GM12872 (cell line): Measurements from ENCODE around the gene LRCH1.

ENCODE experiments used
- TF ChIP-seq, protein P1 (sequence below): IDR thresholded peaks from 3 replicates; pipeline ENCODE4 v1.5.1; 2011; ENCODE audit warnings: low read depth, mild to moderate bottlenecking, low read length, moderate library complexity; ENCODE audit not compliant: insufficient read depth

LRCH1 gene

DNA sequence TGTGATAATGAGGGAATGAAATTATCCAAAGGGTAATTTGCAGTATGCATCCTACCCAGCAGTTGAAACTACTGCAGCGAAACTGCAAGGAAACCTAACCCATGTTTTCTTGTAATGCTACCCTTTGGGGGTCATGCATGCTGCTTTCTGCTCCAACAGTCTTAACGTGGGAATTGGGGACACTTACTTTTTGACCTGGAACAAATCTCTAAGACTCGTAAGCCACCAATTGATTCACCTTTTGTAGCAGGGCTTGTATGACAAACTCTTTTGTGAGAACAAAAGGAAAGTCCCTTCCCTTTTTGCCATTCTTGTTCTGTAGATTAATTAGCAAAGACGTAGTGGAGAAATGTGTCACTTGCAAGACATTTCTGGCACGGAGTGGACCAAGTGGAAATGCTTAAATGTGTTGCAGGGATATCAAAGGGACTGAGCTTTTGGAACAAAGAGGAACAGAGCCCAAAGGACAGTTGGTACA, 27.4 kb downstream of the LRCH1 start:
- TF ChIP-seq, protein P1, sequence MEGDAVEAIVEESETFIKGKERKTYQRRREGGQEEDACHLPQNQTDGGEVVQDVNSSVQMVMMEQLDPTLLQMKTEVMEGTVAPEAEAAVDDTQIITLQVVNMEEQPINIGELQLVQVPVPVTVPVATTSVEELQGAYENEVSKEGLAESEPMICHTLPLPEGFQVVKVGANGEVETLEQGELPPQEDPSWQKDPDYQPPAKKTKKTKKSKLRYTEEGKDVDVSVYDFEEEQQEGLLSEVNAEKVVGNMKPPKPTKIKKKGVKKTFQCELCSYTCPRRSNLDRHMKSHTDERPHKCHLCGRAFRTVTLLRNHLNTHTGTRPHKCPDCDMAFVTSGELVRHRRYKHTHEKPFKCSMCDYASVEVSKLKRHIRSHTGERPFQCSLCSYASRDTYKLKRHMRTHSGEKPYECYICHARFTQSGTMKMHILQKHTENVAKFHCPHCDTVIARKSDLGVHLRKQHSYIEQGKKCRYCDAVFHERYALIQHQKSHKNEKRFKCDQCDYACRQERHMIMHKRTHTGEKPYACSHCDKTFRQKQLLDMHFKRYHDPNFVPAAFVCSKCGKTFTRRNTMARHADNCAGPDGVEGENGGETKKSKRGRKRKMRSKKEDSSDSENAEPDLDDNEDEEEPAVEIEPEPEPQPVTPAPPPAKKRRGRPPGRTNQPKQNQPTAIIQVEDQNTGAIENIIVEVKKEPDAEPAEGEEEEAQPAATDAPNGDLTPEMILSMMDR, result no peak

DNA sequence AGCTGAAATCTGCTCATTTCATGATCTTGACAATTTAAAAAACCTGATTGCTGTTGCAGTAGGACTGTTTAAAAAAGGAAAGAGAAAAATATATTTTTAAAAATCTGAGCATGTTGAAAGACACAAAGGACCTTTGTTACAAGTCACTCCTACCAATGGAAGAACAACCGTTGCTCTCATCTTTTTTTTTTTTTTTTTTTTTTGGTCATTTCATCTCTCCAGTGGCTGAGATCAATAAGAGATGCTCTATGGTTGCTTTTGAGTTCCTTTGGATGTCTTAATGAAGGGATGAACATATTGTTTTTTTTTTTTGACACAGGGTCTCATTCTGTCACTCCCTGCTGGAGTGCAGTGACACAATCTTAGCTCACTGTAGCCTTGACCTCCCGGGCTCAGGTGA, 29.2 kb downstream of the LRCH1 start:
- TF ChIP-seq, protein P1, result no peak

DNA sequence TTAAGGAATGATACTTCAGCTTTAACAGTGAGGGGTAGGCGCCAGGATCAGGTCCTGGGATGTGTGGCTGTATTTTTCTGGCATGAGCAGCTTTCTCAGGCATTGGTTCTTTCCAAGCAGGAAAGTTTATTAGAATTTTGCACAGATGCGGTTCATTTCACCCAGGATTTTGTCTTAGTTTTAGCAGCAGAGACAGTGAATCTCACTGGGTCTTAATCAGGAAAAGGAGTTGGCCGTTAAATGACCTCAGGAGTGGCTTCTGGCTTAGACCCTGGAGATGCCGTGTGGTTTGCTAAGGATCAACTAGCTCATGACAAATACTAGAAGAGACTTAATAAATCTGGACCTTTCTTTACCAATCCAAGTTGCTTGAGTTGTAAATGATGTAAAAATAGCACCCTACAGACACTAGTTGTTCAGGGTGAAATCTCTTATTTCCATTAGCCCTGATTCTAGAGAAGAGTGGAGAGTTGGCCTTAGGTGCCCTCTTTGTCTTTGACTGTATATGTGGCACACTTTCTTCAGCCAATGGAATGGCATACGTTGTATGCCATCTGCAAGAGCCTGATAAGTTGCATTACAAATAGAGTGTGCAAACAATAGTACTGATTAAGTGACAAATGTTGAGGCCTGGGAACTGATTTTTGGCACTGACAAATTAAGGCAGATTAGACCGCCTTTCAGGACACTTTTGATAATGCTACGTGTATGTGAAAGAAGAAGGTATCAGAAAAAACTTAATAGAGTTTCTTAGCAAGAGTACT, 34.0 kb downstream of the LRCH1 start:
- TF ChIP-seq, protein P1, result no peak

DNA sequence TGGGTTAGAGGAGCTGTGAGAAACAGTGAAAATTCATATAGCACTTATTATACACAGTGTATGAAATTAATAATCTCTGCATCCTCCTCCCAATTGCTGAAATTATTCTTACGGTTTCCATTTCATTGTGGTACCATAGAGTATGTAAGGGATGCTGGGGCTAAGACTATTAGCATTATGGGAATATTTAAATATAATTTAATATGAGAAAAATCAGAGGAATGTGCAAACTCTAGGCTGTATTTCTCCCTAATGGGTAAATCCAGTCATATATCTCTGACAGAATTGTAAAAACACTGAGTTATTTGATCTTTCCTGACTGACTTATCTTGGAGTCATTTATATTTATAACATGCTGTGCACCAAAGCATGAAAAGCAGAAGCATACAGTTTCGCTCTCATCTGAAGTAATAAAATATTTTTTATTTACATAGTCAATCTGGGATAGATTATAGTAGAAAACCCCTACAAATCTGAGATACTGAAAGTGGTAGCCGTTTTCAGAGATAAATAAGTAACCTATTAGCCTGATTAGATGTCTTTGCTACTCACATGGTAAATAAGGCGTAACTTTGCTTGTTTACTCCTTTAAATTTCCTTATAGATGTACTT, 34.9 kb downstream of the LRCH1 start:
- TF ChIP-seq, protein P1, result no peak

DNA sequence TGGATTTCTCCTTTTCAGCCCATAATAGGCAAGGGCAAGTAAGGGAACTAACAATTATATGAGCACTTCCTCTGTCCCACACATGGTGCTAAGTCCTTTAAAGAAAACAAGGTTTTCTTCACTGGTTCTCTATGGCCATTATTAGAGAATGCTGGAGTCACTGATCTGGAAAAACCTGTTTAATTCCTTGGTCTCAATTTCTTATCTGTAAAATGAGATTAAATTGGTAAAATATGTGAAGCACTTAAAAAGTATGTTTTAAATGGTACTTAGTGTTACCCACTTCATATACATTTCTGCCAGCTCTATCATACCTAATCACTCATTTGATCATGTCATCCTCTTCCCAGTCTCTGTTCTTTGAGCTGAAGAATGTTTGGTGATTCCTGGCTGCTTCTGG, 39.4 kb downstream of the LRCH1 start:
- TF ChIP-seq, protein P1, result no peak

DNA sequence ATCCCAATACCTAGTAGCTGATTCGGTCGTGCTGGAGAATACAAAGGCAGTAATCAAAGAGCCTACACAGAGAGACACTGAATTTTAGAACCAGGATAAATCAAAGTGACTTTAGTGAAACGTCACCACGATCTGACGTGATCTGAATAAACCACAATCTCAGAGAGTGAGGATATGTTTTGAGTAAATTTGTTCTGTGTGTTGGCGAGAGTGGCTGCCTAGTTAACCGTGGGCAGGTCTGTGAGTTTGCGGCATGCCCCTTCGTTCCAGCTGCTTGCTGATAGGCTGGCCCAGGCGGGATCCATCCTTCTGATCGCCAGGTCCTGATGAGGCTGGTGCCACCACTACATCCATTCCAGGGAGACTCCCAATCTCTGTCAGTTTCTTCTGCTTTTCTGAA, 40.4 kb downstream of the LRCH1 start:
- TF ChIP-seq, protein P1, result no peak

DNA sequence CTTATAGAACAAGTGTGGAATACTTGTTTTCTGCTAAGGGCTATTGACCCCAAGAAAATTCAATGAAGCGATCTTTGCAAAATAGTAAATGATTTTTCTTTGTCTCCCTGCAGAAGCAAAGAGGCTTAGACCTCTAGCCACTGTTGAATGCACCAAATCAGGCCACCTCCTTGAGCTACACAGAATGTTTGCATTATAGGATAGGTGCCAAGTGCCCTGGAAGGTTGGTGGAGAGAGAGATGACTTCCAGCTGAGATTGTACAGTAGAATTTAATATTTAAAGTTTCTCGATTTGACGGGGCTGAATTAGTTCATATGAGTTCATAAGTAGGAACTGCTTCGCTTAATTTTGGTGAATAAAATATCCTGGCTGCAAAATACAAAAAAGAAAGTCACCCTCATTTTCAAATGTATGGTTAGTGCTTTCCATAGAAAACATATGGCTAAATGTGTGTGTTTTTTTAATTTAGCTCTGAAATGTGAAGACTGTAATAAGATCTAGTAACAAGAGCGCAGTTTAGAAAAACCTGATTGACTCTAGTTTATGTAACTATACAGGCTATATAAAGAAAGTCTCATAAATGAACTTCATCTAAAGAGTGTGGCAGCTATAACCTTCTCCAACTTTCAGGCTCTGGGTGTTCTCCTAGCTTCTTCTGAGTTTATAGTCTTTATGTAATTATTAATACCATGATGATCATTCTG, 41.6 kb downstream of the LRCH1 start:
- TF ChIP-seq, protein P1, result no peak
